MM.1S (cell line): ENCODE results near the gene TENT4A.

Experiments
- DNase-seq: peaks from one replicate; pipeline ENCODE4 v3.0.0-alpha.2; 2015
- H2AFZ ChIP-seq: fragments of 300-600 bp; sonication (generic); 2 replicates; pipeline ENCODE4 v1.6.0; 2016; ENCODE audit warnings: antibody characterized with exemption, low read length
- H3F3A ChIP-seq: fragments of 300-600 bp; sonication (generic); 2 replicates; pipeline ENCODE4 v1.6.1; 2016; ENCODE audit warnings: mild to moderate bottlenecking, antibody characterized with exemption, low read length, moderate library complexity, mixed read lengths; ENCODE audit not compliant: insufficient read depth
- H3K27ac ChIP-seq: fragments of 300-600 bp; sonication (generic); 2 replicates; pipeline ENCODE4 v1.5.1; 2016; ENCODE audit warnings: mild to moderate bottlenecking, low read length
- H3K27me3 ChIP-seq: fragments of 300-600 bp; sonication (generic); replicated peaks from 2 replicates; pipeline ENCODE4 v1.6.0; 2016; ENCODE audit warnings: low read length; ENCODE audit not compliant: insufficient read depth
- H3K36me3 ChIP-seq: fragments of 300-600 bp; sonication (generic); replicated peaks from 2 replicates; pipeline ENCODE4 v1.6.1; 2016; ENCODE audit warnings: mild to moderate bottlenecking, low read length, mixed read lengths; ENCODE audit not compliant: insufficient read depth
- H3K4me1 ChIP-seq: fragments of 300-600 bp; sonication (generic); 2 replicates; pipeline ENCODE4 v1.6.1; 2016; ENCODE audit warnings: low read length, mixed read lengths
- H3K4me2 ChIP-seq: fragments of 300-600 bp; sonication (generic); 2 replicates; pipeline ENCODE4 v1.6.0; 2016; ENCODE audit warnings: low read depth, low read length
- H3K4me3 ChIP-seq: fragments of 300-600 bp; sonication (generic); 2 replicates; pipeline ENCODE4 v1.5.1; 2016; ENCODE audit warnings: low read length, mixed read lengths
- H3K79me2 ChIP-seq: fragments of 300-600 bp; sonication (generic); 2 replicates; pipeline ENCODE4 v1.6.1; 2016; ENCODE audit warnings: mixed run types, low read length, mixed read lengths
- H3K9ac ChIP-seq: fragments of 300-600 bp; sonication (generic); 2 replicates; pipeline ENCODE4 v1.6.1; 2016; ENCODE audit warnings: low read length, mixed read lengths
- H3K9me2 ChIP-seq: fragments of 300-600 bp; sonication (generic); replicated peaks from 2 replicates; pipeline ENCODE4 v1.6.1; 2016; ENCODE audit warnings: mild to moderate bottlenecking, low read length, mixed read lengths; ENCODE audit not compliant: insufficient read depth
- H3K9me3 ChIP-seq: fragments of 300-600 bp; sonication (generic); replicated peaks from 2 replicates; pipeline ENCODE4 v1.6.1; 2016; ENCODE audit warnings: mild to moderate bottlenecking, low read length, mixed read lengths; ENCODE audit not compliant: insufficient read depth
- H4K20me1 ChIP-seq: fragments of 300-600 bp; sonication (generic); 2 replicates; pipeline ENCODE4 v1.6.1; 2016; ENCODE audit warnings: mild to moderate bottlenecking, low read length, moderate library complexity, mixed read lengths; ENCODE audit not compliant: insufficient read depth
- CTCF ChIP-seq: fragments of 300-600 bp; sonication (generic); IDR thresholded peaks from 2 replicates; pipeline ENCODE4 v1.5.1; 2016; ENCODE audit warnings: antibody characterized with exemption, low read length, mixed read lengths
- EZH2 ChIP-seq: fragments of 300-600 bp; sonication (generic); optimal IDR thresholded peaks from 2 replicates; pipeline ENCODE3; 2017; ENCODE audit warnings: low read depth, mild to moderate bottlenecking, antibody characterized with exemption, low read length, mixed read lengths
- EZH2phosphoT487 ChIP-seq: fragments of 300-600 bp; sonication (generic); IDR thresholded peaks from 2 replicates; pipeline ENCODE4 v1.6.1; 2018; ENCODE audit warnings: antibody characterized with exemption, low read length

TENT4A gene

GRCh38 chr5:6755519-6755918, 42.3 kb downstream of the TENT4A start:
- Histone ChIP-seq H3K4me1 (no peaks in the 10 kb centered on the region), H3K27ac (no peak overlapping the region), H3K4me3 (no peak overlapping the region), H3K9me3 (no peaks in the 10 kb centered on the region), H4K20me1 (no peaks in the 10 kb centered on the region), H3K27me3 (no peaks in the 10 kb centered on the region), H3K9me2 (no peaks in the 10 kb centered on the region), H3K9ac (no peak overlapping the region), H3K79me2 (peaks cover 13% of the 10 kb centered on the region), H2AFZ (no peak overlapping the region), H3F3A (no peaks in the 10 kb centered on the region), H3K36me3 (peaks cover 20% of the 10 kb centered on the region), H3K4me2 (no peak overlapping the region)
- TF ChIP-seq EZH2: no peak
- no peak for TF ChIP-seq EZH2phosphoT487
- no peak for TF ChIP-seq CTCF
- DNase-seq: no peak

GRCh38 chr5:6755941-6756340, 42.7 kb downstream of the TENT4A start:
- DNase-seq: no peak
- no peaks in the 10 kb centered on the region for H3K4me1 ChIP-seq
- H3K9ac ChIP-seq: no peak overlapping the region
- H3K27me3 ChIP-seq: no peaks in the 10 kb centered on the region
- peaks cover 20% of the 10 kb centered on the region for H3K36me3 ChIP-seq
- peaks cover 10% of the 10 kb centered on the region for H3K79me2 ChIP-seq
- H3K4me3 ChIP-seq: no peak overlapping the region
- H3F3A ChIP-seq: no peaks in the 10 kb centered on the region
- TF ChIP-seq EZH2phosphoT487 (no peak), CTCF (no peak), EZH2 (no peak)
- no peaks in the 10 kb centered on the region for H3K9me3 ChIP-seq
- H2AFZ ChIP-seq: no peak overlapping the region
- H3K9me2 ChIP-seq: no peaks in the 10 kb centered on the region
- no peak overlapping the region for H3K27ac ChIP-seq
- no peak overlapping the region for H3K4me2 ChIP-seq
- H4K20me1 ChIP-seq: no peaks in the 10 kb centered on the region

GRCh38 chr5:6757414-6757969, 44.3 kb downstream of the TENT4A start:
- Histone ChIP-seq H3K4me1 (no peaks in the 10 kb centered on the region), H3K27me3 (no peaks in the 10 kb centered on the region), H4K20me1 (no peaks in the 10 kb centered on the region), H3K9me2 (no peaks in the 10 kb centered on the region), H3K36me3 (peaks cover 15% of the 10 kb centered on the region), H3K9ac (no peak overlapping the region), H3K27ac (no peak overlapping the region), H3K4me3 (no peak overlapping the region), H3F3A (no peaks in the 10 kb centered on the region), H3K4me2 (no peak overlapping the region), H3K79me2 (no peaks in the 10 kb centered on the region), H2AFZ (no peak overlapping the region), H3K9me3 (no peaks in the 10 kb centered on the region)
- no peak for DNase-seq
- TF ChIP-seq EZH2phosphoT487: no peak
- TF ChIP-seq CTCF: no peak
- no peak for TF ChIP-seq EZH2
